ENCODE data around the gene FAM221B. TPM values are rescaled to one million over a fixed set of nuclear protein-coding genes. Genes with fewer than 3 reads are reported as not detected.

The FAM221B gene, protein sequence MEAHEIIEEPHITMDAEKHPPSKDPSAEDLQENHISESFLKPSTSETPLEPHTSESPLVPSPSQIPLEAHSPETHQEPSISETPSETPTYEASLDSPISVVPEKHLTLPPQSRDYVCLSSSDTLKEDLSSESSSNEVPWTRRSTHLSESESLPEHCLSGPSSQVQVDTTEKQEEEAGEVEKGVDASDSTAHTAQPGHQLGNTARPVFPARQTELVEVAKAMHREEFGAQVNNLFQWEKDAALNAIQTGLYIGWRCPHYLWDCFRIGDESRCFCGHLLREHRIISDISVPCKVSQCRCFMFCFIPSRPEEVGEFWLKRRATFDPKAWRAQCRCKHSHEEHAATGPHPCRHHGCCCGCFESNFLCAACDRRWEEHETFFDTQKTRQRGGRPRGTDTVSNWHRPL
- total RNA-seq (not detected), polyA plus RNA-seq (under 1 TPM in 1 of 3 donors, not detected in 2; 0.03 TPM)

DNA sequence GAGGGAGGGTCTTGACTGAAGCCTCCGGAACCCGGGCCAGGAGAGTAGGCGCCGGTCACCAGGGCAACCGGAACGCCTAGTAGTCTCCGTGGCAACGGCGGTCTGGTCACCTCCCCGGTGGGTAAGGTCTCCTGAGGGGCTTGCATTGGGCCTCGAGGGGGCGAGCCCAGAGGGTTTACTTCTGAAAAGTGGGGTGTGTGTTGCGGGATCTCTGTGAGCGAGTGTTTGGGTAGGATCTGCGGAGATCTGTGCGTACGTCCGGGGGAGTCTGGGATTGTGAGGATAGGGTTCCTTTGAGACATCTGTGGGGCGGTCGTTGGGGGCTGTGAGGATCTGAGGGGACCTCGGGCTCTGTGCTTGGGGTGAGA, at the start of gene FAM221B:
Gene FAM221B, minus strand, starts transcription at position 17 of the 368 bp plus-strand sequence. CDS start 2,571 bp downstream, outside the sequence.
- intact Hi-C loops (cut with DNase I): loop anchor here (2.0 kb wide), 3 partner anchors 14 to 54 kb away; partner anchors contain the start of genes HINT2 and NPR2
- TF ChIP-seq, protein P1, sequence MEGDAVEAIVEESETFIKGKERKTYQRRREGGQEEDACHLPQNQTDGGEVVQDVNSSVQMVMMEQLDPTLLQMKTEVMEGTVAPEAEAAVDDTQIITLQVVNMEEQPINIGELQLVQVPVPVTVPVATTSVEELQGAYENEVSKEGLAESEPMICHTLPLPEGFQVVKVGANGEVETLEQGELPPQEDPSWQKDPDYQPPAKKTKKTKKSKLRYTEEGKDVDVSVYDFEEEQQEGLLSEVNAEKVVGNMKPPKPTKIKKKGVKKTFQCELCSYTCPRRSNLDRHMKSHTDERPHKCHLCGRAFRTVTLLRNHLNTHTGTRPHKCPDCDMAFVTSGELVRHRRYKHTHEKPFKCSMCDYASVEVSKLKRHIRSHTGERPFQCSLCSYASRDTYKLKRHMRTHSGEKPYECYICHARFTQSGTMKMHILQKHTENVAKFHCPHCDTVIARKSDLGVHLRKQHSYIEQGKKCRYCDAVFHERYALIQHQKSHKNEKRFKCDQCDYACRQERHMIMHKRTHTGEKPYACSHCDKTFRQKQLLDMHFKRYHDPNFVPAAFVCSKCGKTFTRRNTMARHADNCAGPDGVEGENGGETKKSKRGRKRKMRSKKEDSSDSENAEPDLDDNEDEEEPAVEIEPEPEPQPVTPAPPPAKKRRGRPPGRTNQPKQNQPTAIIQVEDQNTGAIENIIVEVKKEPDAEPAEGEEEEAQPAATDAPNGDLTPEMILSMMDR (IDR thresholded peaks at IDR 0.05): no peak
- TF ChIP-seq POLR2AphosphoS5 (IDR thresholded peaks at IDR 0.05): no peak
- TF ChIP-seq EP300 (IDR thresholded peaks at IDR 0.05): no peak
- TF ChIP-seq POLR2A (IDR thresholded peaks at IDR 0.05): no peak
- WGBS, 2 donors: 0 to 1% methylated on average over 21 of the region's 21 CpGs
- no peaks in the 10 kb centered on the region for H3K27me3 ChIP-seq
- no peak for DNase-seq
- H3K27ac ChIP-seq: peak within 1 kb of the TSS; percentile 93 to 99 (median 98)
- no peaks in the 10 kb centered on the region for H3K9me3 ChIP-seq
- H3K36me3 ChIP-seq: no peaks in the 10 kb centered on the region
- H3K4me1 ChIP-seq: peaks cover 0 to 41% (median 31%) of the 10 kb centered on the region in 4 donors
- H3K4me3 ChIP-seq: peak within 1 kb of the TSS; percentile 52 to 95 (median 91)

DNA sequence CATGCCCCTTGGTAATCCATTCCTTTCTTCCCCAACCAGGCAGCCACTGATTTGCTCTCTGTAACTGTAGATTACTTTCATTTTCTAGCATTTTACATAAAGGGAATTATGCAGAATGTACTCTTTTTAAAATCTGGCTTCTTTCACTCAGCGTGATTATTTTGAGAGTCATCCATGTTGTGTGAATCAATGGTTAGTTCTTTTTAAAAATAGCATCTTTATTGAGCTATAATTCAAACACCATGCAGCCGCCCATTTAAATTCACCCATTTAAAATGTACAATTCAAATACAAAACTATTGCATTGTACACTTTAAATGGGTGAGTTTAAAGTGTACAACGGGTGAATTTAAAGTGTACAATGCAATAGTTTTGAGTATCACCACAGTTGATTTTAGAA, 44.0 kb upstream of the FAM221B start:
- 59 to 69% methylated on average over 3 of the region's 3 CpGs for WGBS, 2 donors
- DNase-seq: no peak
- Histone ChIP-seq H3K4me1 (no peaks in the 10 kb centered on the region), H3K27me3 (peaks cover 0 to 10% (median 4%) of the 10 kb centered on the region in 3 donors), H3K9me3 (no peaks in the 10 kb centered on the region), H3K27ac (no peak overlapping the region), H3K36me3 (no peaks in the 10 kb centered on the region), H3K4me3 (no peak overlapping the region)
- intact Hi-C loops (cut with DNase I): no loop called here
- TF ChIP-seq POLR2AphosphoS5 (IDR thresholded peaks at IDR 0.05) (no peak), POLR2A (IDR thresholded peaks at IDR 0.05) (no peak), EP300 (IDR thresholded peaks at IDR 0.05) (no peak)
- TF ChIP-seq, protein P1 (IDR thresholded peaks at IDR 0.05): no peak

DNA sequence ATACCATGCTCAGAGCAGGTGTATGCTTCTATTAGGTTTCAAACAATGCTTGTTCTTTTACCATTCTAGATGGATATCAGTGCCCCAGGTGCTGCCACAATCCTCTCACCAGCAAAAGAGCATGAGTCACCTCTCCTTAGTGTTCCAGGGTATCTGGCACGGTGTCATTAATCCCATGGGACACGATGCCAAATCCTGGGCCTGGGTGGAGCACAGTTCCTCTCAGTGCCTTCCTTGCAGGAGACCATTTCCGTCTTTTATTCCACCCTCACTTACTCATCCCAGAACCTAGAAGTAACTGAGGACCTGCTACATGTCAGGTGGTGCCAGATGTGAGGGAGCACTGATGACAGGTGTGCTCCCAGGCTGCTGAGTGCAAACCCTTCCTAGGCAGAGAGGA, 43.0 kb upstream of the FAM221B start:
- WGBS, 2 donors: 50 to 71% methylated on average over 3 of the region's 3 CpGs
- intact Hi-C loops (cut with DNase I): no loop called here
- Histone ChIP-seq H3K4me3 (no peak overlapping the region), H3K27ac (no peak overlapping the region), H3K4me1 (no peaks in the 10 kb centered on the region), H3K27me3 (peaks cover 0 to 13% (median 4%) of the 10 kb centered on the region in 3 donors), H3K9me3 (no peaks in the 10 kb centered on the region), H3K36me3 (no peaks in the 10 kb centered on the region)
- TF ChIP-seq POLR2A (IDR thresholded peaks at IDR 0.05) (no peak), POLR2AphosphoS5 (IDR thresholded peaks at IDR 0.05) (no peak), EP300 (IDR thresholded peaks at IDR 0.05) (no peak)
- TF ChIP-seq, protein P1 (IDR thresholded peaks at IDR 0.05): no peak
- no peak for DNase-seq

DNA sequence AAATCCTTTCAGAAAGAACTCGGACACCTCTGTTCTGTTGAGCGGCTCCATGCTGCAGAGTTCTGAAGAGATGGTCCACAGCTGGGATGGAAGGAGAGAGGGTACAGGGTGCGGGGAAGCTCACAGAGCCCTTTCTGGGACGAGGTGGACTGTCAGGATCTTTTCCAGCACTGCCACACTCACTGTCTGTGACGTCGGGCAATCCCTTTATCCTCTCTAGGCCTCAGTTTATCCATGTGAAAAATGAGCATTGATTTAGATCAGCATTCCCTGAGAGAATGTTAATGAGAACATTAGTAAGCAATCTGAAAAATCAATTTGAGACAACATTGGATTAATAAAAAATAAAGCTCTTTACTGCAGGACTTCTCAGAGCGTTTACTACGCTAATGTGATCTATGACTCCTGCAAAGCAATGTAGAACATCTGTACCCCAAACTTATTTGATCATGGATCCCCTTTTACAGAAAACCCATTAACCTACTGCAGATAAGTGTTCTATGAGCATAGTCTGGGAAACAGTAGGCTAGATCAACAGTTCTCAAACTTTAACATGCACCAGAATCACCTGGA, 41.9 kb upstream of the FAM221B start, which contains the start of gene OR13J1:
Gene OR13J1, minus strand, starts transcription at position 51 of the 573 bp plus-strand sequence. Its CDS starts 0 bp downstream, at position 51.
- no peak for TF ChIP-seq POLR2A (IDR thresholded peaks at IDR 0.05)
- no peak for TF ChIP-seq POLR2AphosphoS5 (IDR thresholded peaks at IDR 0.05)
- TF ChIP-seq EP300 (IDR thresholded peaks at IDR 0.05): no peak
- TF ChIP-seq, protein P1 (IDR thresholded peaks at IDR 0.05): no peak
- no peak for DNase-seq
- Histone ChIP-seq H3K27me3 (peaks cover 0 to 13% (median 4%) of the 10 kb centered on the region in 3 donors), H3K9me3 (no peaks in the 10 kb centered on the region), H3K27ac (no peak within 1 kb of the TSS), H3K36me3 (no peaks in the 10 kb centered on the region), H3K4me1 (no peaks in the 10 kb centered on the region), H3K4me3 (no peak within 1 kb of the TSS)
- intact Hi-C loops (cut with DNase I): no loop called here
- WGBS, 2 donors: 86 to 90% methylated on average over 8 of the region's 8 CpGs

Data from sigmoid colon (tissue), 7 donors.